Kidney epithelial cell (primary cell): ENCODE results near the gene HEG1. TPM values are rescaled to one million over a fixed set of nuclear protein-coding genes. Genes with fewer than 3 reads are reported as not detected.

Experiments used
- DNase-seq: peaks from one replicate; pipeline ENCODE4 v3.0.0-alpha.2; 2010; ENCODE audit warnings: low read depth
- H3K27me3 ChIP-seq: 2 replicates; pipeline ENCODE4 v1.6.0; 2011; ENCODE audit warnings: low read length; ENCODE audit not compliant: control insufficient read depth, insufficient read depth
- H3K36me3 ChIP-seq: 2 replicates; pipeline ENCODE4 v1.5.1; 2011; ENCODE audit warnings: low read length; ENCODE audit not compliant: control insufficient read depth, insufficient read depth
- H3K4me3 ChIP-seq: 2 replicates; pipeline ENCODE4 v1.5.1; 2011; ENCODE audit warnings: low read depth, mild to moderate bottlenecking, control low read depth, low read length
- total RNA-seq: library from RNA; depleted of rRNA; stranded (reverse); fragments of >200 nt; gene quantifications from 2 replicates; pipeline ENCODE4 v1.2.3, GENCODE V29; 2015
- TF ChIP-seq, protein P1 (sequence below): IDR thresholded peaks from 2 replicates; pipeline ENCODE4 v1.5.1; 2011; ENCODE audit warnings: mild to moderate bottlenecking, moderate library complexity, low read length, control low read depth, inconsistent platforms; ENCODE audit not compliant: insufficient read depth, poor library complexity, severe bottlenecking

The HEG1 gene
- total RNA-seq, 1 donor from 2014 or later, result 17.4 TPM

GRCh38 chr3:125042725-125043406 lies 12.9 kb downstream of the HEG1 start:
- Histone ChIP-seq H3K27me3 (no peaks in the 10 kb centered on the region), H3K36me3 (no peaks in the 10 kb centered on the region), H3K4me3 (no peak overlapping the region)
- DNase-seq, result no peak
- TF ChIP-seq, protein P1, sequence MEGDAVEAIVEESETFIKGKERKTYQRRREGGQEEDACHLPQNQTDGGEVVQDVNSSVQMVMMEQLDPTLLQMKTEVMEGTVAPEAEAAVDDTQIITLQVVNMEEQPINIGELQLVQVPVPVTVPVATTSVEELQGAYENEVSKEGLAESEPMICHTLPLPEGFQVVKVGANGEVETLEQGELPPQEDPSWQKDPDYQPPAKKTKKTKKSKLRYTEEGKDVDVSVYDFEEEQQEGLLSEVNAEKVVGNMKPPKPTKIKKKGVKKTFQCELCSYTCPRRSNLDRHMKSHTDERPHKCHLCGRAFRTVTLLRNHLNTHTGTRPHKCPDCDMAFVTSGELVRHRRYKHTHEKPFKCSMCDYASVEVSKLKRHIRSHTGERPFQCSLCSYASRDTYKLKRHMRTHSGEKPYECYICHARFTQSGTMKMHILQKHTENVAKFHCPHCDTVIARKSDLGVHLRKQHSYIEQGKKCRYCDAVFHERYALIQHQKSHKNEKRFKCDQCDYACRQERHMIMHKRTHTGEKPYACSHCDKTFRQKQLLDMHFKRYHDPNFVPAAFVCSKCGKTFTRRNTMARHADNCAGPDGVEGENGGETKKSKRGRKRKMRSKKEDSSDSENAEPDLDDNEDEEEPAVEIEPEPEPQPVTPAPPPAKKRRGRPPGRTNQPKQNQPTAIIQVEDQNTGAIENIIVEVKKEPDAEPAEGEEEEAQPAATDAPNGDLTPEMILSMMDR, result no peak

DNA sequence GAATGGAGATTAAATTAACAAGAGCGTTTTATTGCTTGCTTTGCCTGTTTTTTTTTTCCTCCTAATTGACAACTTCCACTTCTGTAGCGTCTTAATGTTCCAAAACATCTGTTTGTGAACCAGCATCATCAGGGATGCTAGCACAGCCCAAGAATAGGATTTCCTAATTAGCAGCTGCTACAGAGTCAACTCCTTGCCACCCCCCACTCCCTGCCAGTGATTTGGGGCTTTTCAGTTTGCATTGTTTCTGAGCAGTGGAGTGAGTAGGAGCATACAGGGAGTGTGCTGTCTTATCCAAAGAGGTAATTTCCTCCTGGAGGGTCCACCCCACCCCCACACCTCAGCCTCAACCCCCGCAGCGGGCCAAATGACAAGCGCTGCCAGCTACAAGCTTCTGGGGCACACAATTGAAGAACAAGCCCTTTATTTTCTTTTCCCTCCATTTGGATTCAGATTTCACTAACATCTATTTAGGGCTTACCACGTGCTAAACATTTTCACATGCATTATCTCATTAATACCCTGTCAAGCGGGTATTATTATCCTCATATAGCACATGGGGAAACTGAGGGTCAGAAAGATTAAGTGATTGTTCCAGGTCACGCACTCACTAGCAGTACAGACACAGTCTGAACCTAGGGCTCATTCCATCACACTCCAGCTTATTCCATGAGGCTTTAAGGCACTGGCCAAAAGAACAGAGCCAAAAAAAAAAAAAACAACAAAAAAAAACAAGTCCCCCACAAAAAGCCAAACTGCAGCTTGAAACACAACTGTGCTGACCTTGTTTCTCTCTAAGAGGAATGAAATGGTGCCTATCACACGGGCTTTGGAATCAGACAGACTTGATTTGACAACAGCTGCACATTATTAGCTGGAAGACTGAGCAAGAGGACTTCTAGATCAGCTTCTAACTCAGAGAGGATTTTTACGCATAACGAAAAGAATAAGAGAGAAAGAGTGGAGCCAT lies 16.4 kb downstream of the HEG1 start:
- no peak for DNase-seq
- TF ChIP-seq, protein P1, result no peak
- no peaks in the 10 kb centered on the region for H3K36me3 ChIP-seq
- H3K4me3 ChIP-seq, result no peak overlapping the region
- H3K27me3 ChIP-seq, result no peaks in the 10 kb centered on the region

GRCh38 chr3:125037498-125038150 lies 18.2 kb downstream of the HEG1 start:
- DNase-seq, result no peak
- TF ChIP-seq, protein P1, result no peak
- Histone ChIP-seq H3K36me3 (no peaks in the 10 kb centered on the region), H3K27me3 (no peaks in the 10 kb centered on the region), H3K4me3 (no peak overlapping the region)

DNA sequence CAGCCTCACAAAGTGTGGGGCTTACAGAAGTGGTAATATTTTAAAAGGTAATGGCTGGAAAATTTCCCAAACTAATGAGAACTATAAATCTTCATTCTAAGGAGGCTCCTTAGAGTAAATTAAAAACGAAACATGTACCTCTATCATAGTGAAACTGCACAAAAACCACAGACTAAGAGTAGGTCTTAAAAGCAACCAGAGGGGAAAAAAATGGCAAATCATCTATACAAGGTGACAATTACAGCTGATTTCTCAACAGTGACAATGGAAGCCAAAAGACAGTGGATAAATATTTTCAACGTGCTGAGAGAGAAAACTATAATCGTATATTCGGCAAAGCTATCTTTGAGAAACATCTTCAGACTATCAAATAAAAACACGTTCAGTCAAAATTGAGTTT lies 20.6 kb downstream of the HEG1 start:
- TF ChIP-seq, protein P1, result no peak
- Histone ChIP-seq H3K27me3 (no peaks in the 10 kb centered on the region), H3K4me3 (no peak overlapping the region), H3K36me3 (peaks cover 1% of the 10 kb centered on the region)
- no peak for DNase-seq

DNA sequence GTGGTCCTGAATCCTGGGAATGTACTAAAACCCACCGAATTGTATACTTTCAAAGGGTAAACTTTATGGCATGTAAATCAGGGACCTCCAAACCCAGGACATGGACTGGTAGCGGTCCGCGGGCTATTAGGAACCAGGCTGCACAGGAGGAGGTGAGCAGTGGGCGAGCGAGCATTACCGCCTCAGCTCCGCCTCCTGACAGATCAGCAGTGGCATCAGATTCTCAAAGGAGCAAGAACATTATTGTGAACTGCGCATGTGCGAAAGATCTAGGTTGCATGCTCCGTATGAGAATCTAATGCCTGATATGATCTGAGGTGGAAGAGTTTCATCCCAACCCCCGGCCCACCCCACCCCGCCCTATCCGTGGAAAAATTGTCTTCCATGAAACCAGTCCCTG lies 22.2 kb downstream of the HEG1 start:
- DNase-seq, result no peak
- no peaks in the 10 kb centered on the region for H3K27me3 ChIP-seq
- TF ChIP-seq, protein P1, result no peak
- peaks cover 2% of the 10 kb centered on the region for H3K36me3 ChIP-seq
- no peak overlapping the region for H3K4me3 ChIP-seq
